Cardiac septum (tissue), 1 donor: Measurements from ENCODE around the gene GAK. TPM values are rescaled to one million over a fixed set of nuclear protein-coding genes. Genes with fewer than 3 reads are reported as not detected.

Experiments used
- DNase-seq: peaks from one replicate; pipeline ENCODE4 v3.0.0-alpha.2; 2020; ENCODE audit warnings: low spot score
- intact Hi-C: fragments of 100-400 bp; cut with DNase I; formaldehyde crosslinking; loops from one replicate; pipeline ENCODE4 v1.14.0; 2022
- total RNA-seq: library from RNA; stranded (reverse); fragmentation: NEBNext Ultra II Directional; extraction: Animal tissue kit (Norgen Biotek cat#: 25700); gene quantifications from one replicate; pipeline ENCODE4 v1.2.1, GENCODE V29; 2021
- donor health status: DM: no; HTN: no; CAD: no.

Gene GAK
- total RNA-seq, 1 donor from 2014 or later, result 36.1 TPM

- DNase-seq, result no peak
- intact Hi-C loops, result no loop called here
Observed at GRCh38 chr4:965766-966134, 33.6 kb upstream of the GAK start.

DNA sequence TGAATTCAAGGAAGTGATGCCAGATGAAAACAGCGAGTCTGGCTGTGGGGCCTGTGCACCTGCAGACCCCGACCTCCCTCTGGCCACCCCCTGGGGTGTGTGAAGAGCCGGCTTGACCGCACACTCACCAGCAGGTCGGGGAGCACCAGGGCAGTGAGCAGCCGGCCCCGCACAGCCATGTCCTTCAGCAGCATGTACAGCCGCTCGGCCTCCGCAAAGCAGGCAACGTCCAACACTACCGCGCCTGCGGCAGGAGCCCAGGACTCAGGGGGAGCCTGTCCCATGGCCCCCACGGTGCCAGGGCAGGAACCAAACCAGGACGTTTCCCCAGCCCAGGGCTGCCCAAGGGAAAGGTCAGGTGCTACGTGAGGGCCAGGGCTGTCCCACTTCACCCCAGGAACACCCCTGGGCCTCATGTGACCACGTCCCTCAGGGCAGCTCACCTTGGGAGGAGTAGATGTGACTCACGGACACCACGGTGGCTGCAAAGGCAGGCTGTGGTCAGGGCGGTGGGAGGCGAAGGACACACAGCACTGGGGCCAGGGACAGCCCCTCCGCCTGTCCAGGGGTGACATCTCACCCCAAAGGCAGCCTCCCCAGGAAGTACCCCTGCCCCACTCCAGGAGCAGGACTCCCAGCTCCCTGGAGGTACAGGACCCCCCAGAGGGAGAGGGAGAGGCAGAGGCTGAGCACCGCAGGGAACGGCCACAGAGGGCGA lies 33.1 kb upstream of the GAK start:
- DNase-seq, result no peak
- intact Hi-C loops, result no loop called here

DNA sequence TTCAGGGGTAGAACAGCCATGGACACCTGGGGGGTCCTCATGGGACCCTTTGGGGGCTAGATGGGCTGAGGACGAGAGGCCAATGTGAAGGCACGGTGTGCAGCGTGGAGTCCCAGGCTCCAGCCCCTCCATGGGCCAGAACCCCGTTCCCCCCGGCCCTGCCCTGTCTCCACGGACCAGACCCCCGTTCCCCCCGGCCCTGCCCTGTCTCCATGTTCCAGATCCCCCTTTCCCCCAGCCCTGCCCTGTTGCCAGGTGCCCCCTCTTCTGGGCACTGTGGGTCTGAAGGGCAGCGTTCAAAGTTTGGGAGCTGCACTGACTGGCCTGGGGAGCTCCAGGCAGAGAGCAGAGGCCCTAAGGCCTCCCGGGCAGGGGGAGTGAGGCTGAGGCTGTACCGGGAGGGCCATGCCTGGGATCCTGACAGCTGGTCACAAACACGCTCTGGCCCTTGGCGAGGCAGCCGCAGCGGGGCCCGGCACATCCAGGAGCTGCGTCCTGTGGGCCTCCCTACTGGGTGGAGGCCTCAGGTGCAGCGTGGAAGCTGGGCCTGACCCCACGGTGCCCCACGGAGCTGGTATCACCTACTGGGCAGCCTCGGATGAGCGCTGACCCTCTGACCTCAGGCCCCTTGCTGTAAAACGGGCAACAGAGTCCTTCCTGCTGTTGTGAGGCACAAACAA lies 32.4 kb upstream of the GAK start:
- intact Hi-C loops, result no loop called here
- no peak for DNase-seq

GRCh38 chr4:963276-964225 lies 31.4 kb upstream of the GAK start:
- no peak for DNase-seq
- intact Hi-C loops, result no loop called here

DNA sequence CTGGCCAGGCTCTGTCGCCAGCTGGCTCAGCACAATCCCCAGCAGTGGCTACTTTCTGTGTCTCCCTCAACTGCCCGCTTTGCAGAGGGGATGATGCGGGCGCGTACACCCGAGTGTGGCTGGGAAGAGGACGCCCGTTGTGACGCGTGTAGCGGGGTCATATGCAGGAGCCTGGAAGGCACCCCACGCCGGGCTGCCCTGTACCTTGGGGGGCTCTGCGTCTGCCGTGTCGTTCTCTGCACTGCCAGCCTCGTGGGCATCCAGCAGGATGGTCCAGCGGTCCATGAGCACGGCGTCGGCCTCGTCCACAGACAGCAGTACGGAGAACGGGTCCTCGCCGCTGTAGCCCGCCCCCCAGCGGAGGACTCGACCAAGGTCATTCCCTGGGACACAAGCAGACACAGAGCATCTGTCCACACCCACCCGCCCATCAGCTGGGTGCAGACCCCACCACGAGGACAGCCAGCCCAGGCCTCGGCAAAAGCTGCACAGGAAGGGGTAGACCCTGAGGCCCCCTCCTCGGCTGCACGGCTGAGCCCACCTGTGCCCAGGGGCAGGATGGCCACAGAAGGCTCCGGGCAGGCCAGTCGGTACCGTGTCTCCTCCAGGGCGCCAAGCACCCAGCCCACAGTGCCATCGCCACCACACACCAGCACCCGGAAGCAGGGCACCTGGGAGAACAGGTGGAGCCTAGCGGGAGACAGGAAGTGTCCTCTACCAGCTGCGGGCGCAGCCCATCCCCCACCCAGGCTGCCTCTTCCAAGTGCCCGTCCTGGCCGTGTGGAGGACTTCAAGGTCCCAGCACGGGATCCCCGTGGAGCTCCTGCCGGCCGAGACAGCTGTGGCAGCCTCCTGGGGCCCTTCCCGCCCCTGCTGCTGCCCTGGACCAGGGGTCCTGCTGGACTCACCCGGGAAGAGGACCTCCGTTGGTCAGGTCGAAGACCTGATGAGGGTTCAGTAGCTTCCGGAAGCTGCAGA lies 30.4 kb upstream of the GAK start:
- intact Hi-C loops, result no loop called here
- DNase-seq, result peak; percentile 66

GRCh38 chr4:961351-962230 lies 29.5 kb upstream of the GAK start:
- peak; percentile 73 for DNase-seq
- intact Hi-C loops, result no loop called here

DNA sequence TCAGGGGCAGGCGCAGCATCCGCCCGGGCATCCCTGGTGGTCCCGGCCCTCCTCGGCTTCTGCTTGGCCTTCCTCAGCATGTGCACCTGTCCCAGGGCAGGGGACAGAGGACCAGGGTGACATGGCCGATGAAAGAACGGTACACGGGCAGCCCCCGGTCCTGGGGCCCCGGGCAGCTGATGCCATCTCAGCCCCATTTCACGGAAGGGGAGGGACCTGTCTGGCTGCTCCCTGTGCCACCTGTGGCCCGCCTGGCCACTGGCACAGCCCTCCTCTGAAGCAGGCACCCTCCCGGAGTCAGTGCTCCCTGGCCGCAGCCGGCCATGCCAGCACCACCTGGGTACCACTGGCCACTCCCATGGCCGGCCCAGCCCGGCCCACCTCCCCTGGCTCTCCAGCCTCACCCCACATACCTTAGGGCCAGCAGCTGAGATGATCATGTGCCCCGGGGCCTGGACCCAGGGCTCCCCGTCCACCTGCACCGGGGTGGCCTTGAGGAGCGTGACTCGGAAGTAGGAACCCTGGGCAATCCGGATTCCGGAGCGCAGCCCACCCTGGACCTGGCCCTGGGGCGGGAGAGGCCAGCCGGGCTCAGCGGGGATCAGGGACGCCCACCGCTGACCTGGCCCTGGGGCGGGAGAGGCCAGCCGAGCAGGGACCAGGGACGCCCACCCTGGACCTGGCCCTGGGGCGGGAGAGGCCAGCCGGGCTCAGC lies 28.7 kb upstream of the GAK start:
- peak; percentile 69 for DNase-seq
- intact Hi-C loops, result no loop called here

DNA sequence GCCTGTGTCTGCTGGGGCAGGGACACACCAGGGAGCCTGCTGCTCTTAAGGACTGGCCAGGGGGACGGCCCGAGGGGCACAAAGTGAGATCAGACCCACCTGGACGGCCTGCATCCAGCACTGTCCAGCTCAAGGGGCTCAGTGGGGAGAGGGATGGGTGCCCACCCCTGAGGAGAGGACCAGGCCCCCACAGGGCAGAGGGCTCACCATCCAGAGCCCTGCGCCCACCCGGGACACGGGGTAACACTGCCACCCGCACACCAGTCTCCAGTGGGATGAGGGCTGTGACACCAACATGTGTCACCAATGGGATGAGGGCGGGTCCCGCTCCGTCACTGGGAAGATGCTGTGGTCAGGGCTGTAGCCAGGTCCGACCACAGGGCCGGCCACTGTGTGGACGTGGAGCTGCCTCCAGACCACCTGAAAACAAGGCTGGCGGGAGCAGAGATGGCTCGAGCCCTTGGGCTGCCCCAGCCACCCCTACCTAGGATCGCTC lies 28.1 kb upstream of the GAK start:
- intact Hi-C loops, result no loop called here
- DNase-seq, result peak; percentile 69

GRCh38 chr4:959338-960139 lies 27.4 kb upstream of the GAK start:
- intact Hi-C loops, result no loop called here

GRCh38 chr4:958696-959337 lies 26.7 kb upstream of the GAK start:
- no peak for DNase-seq
- intact Hi-C loops, result no loop called here

More at GRCh38 chr4:959338-960139, 27.4 kb upstream of the GAK start:
- peak; percentile 70 for DNase-seq

GRCh38 chr4:958314-958665 lies 26.2 kb upstream of the GAK start:
- intact Hi-C loops, result no loop called here
- no peak for DNase-seq

DNA sequence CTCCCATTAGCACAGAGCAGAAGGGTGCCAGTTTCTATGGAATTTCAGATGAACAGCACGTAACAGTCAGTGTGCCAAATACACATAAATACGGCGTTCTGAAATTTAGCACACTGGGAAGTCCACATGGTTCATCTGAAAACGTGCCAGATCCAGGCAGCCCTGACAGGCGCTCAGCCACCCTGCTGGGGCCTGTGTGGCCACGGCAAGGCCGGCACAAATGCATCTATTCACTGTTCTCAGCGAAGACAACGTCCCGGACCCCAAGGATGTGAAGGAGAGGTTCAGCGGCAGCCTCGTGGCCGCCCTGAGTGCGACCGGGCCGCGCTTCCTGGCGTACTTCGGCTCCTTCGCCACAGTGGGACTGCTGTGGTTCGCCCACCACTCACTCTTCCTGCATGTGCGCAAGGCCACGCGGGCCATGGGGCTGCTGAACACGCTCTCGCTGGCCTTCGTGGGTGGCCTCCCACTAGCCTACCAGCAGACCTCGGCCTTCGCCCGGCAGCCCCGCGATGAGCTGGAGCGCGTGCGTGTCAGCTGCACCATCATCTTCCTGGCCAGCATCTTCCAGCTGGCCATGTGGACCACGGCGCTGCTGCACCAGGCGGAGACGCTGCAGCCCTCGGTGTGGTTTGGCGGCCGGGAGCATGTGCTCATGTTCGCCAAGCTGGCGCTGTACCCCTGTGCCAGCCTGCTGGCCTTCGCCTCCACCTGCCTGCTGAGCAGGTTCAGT lies 25.6 kb upstream of the GAK start:
- intact Hi-C loops, result no loop called here

GRCh38 chr4:957231-957580 lies 25.1 kb upstream of the GAK start:
- peak; percentile 55 for DNase-seq
- intact Hi-C loops, result no loop called here

More for the DNA sequence above, 25.6 kb upstream of the GAK start:
- peak; percentile 67 for DNase-seq

- intact Hi-C loops, result no loop called here
- DNase-seq, result no peak
Observed at GRCh38 chr4:956531-957230, 24.6 kb upstream of the GAK start.

- peak; percentile 68 for DNase-seq
- intact Hi-C loops, result no loop called here
Observed at GRCh38 chr4:955931-956381, 23.8 kb upstream of the GAK start.
